A172 (cell line): ENCODE results near the gene KRTAP4-7. TPM values are rescaled to one million over a fixed set of nuclear protein-coding genes. Genes with fewer than 3 reads are reported as not detected.
"Not testable (repeated sequence)": the region's sequence is repeated elsewhere in the genome, so short reads cannot be mapped to it uniquely, and the experiment has no call there.

Source experiments
- DNase-seq: peaks from one replicate; pipeline ENCODE4 v3.0.0-alpha.2; 2015; ENCODE audit warnings: low spot score
- total RNA-seq: library from RNA; depleted of rRNA; stranded (reverse); fragments of >200 nt; shearing (Covaris generic); gene quantifications from 2 replicates; pipeline ENCODE4 v1.2.3, GENCODE V29; 2014; rRNA removed

The KRTAP4-7 gene
- not detected in 2 replicates for total RNA-seq

DNA sequence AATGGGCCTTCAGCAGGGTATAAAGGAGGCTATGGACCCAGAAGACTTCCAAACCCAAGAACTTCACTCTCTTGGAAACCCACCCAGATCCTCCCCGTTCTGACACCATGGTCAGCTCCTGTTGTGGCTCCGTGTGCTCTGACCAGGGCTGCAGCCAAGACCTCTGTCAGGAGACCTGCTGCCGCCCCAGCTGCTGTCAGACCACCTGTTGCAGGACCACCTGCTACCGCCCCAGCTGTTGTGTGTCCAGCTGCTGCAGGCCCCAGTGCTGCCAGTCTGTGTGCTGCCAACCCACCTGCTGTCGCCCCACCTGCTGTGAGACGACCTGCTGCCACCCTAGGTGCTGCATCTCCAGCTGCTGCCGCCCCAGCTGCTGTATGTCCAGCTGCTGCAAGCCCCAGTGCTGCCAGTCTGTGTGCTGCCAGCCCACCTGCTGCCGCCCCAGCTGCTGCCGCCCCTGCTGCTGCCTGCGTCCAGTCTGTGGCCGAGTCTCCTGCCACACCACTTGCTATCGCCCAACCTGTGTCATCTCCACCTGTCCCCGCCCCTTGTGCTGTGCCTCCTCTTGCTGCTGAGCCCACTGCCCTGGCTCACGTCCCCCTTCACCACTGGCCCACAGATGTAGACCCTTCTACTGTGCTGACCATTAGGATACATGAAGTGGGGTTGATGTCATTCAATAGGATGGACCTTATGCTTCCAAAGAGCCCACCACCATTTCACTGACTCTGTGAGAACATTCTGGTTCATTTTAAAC lies at the start of gene KRTAP4-7:
TSS of gene KRTAP4-7 (plus strand) at position 51 of the 757 bp plus-strand sequence. CDS start at position 108, 57 bp downstream.
- DNase-seq, result not testable (repeated sequence)

DNA sequence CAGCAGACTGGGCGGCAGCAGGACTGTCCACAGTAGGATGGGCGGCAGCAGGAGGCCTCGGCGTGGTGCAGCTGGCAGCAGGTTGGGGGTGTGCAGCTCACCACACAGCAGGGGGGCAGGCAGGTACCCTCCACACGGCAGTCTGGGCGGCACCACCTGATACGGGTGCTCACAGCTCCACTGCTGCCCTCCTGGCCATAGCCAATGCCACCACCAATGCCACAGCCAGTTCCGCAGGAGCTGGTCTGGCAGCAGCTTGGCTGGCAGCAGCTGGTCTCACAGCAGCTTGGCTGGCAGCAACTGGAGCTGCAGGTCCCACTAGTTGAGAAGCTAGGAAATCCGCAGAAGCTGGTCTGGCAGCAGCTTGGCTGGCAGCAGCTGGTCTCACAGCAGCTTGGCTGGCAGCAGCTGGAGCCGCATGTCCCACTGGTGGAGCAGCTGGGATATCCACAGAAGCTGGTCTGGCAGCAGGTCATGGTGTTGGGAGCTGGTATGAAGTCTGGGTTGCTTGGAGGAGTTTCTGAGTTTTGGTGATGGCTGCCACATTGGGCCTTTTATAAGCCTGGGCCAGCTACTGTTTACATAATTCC lies 49.5 kb upstream of the KRTAP4-7 start, which contains the start of gene KRTAP1-3:
TSS of gene KRTAP1-3 (minus strand) at position 529 of the 590 bp plus-strand sequence. CDS start at position 476, 53 bp downstream.
- DNase-seq, result not testable (repeated sequence)

DNA sequence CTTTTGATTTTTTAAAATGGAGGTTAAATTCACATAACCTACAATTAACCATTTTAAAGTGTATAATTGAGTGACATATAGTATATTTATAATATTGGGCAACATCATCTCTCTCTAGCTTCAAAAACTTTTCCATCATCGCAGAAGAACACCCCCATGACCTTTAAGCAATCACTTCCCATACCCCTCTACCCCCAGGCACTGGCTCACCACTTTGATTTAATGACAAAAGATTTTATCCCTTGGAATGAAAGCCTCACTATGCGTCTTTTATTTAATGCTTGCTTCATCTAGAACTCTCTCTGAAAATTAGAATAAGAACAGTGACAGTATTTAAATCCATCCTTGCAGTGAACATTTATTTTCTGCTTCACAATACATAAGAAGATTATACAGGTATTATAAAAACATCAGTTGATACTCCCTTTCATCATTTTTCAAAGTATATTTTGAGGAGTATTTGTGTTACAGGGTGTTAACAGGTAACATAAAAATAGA lies 46.0 kb upstream of the KRTAP4-7 start:
- DNase-seq, result no peak

DNA sequence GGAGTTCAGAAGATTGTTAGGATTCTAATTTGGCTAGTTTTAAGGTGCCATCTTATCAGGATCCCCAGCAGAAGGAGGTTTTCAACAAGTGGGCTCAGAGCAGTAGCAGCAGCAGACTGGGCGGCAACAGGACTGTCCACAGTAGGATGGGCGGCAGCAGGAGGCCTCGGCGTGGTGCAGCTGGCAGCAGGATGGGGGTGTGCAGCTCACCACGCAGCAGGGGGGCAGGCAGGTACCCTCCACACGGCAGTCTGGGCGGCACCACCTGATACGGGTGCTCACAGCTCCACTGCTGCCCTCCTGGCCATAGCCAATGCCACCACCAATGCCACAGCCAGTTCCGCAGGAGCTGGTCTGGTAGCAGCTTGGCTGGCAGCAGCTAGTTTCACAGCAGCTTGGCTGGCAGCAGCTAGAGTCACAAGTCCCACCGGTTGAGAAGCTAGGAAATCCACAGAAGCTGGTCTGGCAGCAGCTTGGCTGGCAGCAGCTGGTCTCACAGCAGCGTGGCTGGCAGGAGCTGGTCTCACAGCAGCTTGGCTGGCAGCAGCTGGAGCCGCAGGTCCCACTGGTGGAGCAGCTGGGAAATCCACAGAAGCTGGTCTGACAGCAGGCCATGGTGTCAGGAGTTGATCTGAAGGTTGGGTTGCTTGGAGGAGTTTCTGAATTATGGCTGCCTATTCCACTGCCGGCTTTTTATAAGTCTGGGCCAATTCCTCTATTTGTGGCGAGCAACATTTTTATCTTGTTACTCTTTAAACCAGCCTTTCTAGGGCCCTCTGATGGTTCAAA lies 43.0 kb upstream of the KRTAP4-7 start, which contains the start of gene KRTAP1-1:
TSS of gene KRTAP1-1 (minus strand) at position 668 of the 789 bp plus-strand sequence. CDS start at position 615, 53 bp downstream.
- not testable (repeated sequence) for DNase-seq

DNA sequence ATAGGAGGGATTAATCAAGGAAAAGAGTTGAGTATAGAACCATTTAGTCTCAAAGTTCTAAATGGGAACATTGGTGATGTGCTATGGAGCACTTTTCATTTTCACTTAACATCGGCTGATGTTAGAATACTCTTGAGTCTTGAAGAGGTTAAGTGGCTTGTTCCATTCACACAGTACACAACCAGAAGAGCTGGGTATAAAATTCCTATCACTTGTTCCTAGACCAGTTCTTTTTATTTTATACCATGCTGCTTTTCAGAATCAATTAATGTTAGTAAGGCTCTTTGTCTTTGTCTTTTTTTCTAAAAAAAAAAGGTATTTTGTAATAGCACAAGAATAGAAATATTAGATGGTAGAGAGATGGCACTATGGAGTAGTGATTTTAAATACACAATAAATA lies 41.0 kb upstream of the KRTAP4-7 start:
- DNase-seq, result no peak

DNA sequence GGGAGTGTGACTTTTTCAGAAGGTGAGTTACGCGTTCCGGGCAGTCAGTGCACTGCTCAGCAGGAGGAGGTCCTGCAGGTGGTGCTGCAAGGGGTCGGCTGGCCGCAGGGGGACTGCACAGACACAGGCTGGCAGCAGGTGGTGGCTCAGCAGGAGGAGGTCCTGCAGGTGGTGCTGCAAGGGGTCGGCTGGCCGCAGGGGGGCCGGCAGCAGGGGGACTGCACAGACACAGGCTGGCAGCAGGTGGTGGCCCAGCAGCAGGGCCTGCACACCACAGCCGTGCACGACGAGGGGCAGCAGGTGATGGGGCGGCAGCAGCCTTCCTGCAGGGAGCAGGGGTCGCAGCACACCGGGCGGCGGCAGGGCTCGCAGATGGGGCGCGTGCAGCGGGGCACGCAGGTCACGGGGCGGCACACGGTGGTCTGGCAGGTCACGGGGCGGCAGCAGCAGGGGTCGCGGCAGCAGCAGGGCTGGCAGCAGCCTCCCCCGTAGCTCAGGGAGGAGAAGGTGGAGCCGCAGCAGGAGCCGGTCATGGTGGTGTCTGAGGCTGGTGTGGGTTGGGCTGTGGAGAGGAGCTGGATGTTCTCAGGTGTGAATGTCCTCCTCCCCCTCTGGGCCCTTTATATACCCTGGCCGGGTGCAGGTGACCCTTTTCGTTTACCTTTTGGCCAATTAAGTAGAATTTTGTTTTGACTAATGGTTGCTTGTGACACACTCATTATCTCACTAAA lies 37.0 kb upstream of the KRTAP4-7 start, which contains the start of gene KRTAP2-1:
TSS of gene KRTAP2-1 (minus strand) at position 582 of the 731 bp plus-strand sequence. CDS start at position 533, 49 bp downstream.
- not testable (repeated sequence) for DNase-seq

DNA sequence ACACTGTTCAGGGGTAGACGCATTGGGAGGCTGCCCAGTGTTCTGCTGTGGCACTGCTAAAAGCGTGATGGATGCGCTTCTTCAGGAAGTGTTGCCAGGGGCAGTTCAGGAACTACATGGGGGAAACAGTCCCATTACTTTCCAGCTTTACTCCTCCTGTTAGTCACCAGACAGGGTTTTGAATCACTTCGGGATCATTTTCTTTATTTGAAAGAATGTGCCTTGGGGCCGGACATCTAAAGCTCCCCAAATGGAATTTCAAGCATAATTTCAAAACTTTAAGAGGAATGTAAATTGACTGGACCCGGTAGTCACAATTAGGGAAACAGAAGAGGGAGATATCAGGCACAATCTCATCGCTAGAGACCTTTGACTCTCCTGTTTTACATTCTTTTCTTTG lies 35.5 kb upstream of the KRTAP4-7 start:
- peak; percentile 64 for DNase-seq

DNA sequence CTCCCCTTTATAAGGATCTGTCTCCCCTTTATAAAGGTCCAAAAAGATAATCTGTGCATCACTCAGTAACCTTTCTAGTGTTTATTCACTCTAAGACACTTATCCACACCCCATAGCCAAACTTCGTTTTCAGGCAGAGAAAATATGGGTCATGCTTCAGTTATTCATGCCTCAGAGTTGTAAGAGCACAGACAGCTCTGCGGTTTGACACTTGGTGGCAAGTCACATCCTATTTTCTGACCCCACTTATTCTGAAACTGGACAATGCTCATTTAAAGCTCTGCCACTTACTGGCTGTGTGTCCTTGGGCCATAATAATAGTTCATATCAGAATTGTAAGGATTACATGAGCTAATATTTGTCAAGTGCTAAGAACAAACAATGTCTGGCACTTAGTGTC lies 34.8 kb upstream of the KRTAP4-7 start:
- peak; percentile 86 for DNase-seq

DNA sequence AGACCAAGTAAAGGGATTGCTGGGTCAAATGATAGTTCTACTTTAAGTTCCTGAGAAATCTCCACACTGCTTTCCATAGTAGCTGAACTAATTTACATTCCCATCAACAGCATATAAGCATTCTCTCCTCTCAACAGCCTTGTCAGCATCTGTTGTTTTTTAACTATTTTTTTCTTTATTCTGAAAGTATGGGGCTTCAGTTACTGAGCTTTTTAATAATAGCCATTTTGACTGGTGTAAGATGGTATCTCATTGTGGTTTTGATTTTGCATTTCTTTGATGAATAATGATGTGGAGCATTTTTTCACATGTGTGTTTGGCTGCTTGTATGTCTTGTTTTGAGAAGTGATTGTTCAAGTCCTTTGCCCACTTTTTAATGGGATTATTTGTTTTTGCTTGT lies 31.4 kb upstream of the KRTAP4-7 start:
- no peak for DNase-seq

DNA sequence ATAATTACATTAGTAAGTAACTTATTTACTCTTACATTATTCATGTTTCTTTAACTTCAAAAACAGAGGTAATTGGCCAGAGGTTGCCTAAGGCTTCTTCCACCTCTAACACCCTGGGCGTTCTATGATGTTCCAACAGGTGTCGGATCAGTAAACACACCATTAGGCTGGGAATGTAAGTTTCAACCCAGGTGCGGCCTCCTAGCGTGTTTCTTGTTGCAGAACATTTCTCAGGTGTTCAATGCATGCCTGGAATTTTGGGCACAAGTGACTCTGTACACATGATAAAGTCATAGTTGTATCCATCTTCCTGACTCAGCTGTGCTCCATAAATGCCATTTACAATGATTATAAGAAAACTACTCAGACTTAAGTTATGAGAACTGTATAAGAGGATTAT lies 29.9 kb upstream of the KRTAP4-7 start:
- DNase-seq, result no peak

DNA sequence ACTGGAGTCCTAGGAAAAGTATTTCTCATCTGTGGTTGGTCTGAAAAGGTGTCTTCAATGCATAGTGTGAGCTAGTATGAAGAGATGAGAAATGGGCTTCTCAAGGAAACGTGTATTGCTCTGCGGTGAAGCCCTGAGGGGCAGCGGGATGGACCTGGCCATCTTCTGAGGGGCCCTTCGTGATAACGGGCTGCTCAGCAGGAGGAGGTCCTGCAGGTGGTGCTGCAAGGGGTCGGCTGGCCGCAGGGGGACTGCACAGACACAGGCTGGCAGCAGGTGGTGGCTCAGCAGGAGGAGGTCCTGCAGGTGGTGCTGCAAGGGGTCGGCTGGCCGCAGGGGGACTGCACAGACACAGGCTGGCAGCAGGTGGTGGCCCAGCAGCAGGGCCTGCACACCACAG lies 29.4 kb upstream of the KRTAP4-7 start:
- not testable (repeated sequence) for DNase-seq

DNA sequence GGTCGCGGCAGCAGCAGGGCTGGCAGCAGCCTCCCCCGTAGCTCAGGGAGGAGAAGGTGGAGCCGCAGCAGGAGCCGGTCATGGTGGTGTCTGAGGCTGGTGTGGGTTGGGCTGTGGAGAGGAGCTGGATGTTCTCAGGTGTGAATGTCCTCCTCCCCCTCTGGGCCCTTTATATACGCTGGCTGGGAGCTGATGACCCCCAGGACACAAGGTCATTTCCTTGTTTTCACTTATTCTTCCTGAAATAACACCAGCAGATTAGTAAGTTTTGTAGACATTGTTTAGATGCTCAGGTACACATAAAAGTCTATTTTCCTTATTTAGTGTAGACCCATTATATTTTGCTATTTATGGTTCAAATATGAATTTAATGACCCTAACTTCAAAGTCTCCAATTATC lies 28.8 kb upstream of the KRTAP4-7 start, which contains the start of gene KRTAP2-2:
TSS of gene KRTAP2-2 (minus strand) at position 101 of the 400 bp plus-strand sequence. CDS start at position 82, 19 bp downstream.
- DNase-seq, result not testable (repeated sequence)

DNA sequence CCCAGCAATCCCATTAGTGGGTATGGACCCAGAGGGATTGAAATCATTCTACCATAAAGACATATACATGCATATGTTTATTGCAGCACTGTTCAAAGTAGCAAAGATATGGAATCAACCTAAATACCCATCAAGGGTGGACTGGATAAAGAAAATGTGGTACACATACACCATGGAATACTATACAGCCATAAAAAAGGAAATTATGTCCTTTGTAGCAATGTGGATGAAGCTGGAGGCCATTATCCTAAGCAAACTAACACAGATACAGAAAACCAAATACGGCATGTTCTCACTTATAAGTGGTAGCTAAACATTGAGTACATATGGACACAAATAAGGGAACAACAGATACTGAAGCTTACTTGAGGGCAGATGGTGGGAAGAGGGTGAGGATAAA lies 26.4 kb upstream of the KRTAP4-7 start:
- DNase-seq, result no peak

DNA sequence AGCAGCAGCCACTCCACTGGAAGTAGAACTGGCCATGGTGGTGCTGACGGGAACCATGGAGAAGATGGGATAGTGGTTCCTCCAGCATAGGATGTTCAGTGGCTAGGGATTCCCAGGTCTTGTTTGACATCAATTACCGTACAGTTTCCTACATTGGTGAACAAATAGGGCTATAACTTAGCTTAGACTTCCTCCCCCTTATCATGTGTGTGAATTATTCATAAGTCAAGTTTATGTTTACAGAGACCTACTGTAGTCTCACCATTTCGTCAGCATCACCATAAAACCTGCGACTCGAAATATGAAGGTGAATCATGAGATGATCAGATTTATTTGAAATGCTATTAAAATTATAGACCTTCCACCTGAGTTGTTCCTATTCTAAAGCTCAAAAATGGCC lies 25.2 kb upstream of the KRTAP4-7 start:
- DNase-seq, result peak; percentile 55

DNA sequence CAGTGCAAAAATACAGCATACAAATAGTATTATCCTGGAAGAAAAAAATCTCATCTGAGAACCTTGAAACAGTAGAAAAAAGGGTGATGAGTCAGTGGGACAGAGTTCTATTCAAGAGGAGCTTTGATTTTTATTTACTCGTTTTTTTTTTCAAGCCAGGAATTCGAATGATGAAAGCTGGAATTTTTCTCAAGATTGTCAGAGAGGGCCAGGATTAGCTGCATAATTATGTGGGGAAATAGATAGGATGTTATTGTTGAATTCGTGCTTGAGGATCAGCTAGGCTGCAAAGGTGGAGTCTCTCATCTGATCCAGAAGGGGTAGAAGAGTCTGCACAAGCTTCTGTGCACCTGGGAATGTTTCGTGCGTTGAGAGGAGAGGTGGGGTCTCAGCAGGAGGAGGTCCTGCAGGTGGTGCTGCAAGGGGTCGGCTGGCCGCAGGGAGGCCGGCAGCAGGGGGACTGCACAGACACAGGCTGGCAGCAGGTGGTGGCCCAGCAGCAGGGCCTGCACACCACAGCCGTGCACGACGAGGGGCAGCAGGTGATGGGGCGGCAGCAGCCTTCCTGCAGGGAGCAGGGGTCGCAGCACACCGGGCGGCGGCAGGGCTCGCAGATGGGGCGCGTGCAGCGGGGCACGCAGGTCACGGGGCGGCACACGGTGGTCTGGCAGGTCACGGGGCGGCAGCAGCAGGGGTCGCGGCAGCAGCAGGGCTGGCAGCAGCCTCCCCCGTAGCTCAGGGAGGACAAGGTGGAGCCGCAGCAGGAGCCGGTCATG lies 24.5 kb upstream of the KRTAP4-7 start:
- peak; percentile 84 for DNase-seq

DNA sequence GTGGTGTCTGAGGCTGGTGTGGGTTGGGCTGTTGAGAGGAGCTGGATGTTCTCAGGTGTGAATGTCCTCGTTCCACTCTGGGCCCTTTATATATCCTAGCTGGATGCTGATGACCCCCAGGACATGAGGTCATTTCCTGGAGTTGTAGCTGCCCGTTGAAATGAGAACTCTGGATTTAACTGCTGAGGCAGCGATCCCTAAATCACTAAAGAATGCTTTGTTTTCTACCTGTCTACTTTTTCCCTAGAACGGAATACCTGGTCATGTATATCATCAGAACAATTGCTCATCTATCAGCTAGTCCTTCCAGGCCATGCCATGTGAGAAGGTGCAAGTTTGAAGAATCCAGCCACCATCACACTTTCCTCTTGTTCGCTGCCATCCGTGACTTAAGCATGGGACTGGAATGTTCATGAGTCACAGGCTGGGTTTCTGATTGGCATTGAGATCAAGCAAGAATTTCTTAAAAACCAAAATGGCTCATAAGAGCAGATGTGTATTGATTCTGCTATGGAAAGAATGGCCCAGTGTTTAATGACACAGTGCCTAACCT lies 23.8 kb upstream of the KRTAP4-7 start, which contains the start of gene KRTAP2-3:
TSS of gene KRTAP2-3 (minus strand) at position 63 of the 553 bp plus-strand sequence. CDS start 64 bp downstream, outside the sequence.
- DNase-seq, result peak; percentile 92

DNA sequence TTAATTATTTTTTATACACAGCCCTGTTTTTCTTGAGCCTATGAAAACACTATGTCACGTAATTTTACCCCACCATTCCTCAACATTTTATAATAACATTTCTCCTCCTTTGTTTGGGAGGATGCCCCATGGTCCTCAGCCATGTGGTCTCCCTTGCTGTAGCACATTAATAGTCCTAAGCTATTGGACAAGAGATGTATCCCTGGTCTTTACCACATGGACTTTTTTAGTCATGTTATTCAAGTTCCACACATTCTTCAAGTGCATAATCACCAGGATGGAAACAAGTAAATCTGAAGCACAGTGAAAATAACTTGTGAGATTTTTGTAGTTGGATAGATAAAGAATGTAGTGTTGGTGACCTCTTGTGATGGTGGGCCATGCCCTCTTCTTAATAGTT lies 22.0 kb upstream of the KRTAP4-7 start:
- DNase-seq, result peak; percentile 90

DNA sequence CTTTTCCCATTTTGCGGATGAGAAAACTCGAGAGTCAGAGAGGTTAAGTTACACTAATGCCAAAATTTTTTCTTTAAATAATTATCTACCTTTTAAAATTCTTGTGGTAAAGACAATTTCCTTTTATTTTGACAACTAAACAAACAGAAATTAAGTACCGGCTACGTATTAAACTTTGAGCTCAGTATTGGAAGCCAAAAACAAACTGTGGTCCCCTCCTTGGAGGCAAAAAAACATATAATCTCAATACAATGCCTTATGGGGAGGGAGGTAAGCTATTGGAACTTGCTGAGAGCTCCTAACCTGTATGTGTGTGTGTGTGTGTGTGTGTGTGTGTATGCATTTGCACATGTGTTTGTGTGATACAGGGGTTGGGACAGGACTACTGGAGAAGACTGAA lies 20.5 kb upstream of the KRTAP4-7 start:
- no peak for DNase-seq

DNA sequence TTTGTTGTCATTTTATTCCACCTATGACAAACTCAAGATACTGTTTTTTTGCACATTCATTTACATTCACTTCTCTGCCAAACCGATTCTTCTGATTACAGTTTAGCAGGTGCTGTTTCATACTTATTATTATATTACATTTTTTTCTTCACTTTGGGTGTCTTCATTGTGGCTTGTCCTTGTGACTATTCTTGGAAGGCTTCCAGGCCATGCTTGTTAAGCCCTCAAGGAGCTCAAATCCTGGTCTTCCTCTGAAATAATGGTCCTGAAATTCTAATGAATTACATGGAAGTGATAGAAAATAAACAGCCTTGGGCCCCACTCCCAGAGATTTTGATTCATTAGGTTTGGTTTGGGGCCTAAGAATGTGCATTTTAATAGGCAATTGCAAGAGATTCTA lies 19.6 kb upstream of the KRTAP4-7 start:
- no peak for DNase-seq
